Testis (tissue), 3 donors: ENCODE measurements around the gene RFXANK. TPM values are rescaled to one million over a fixed set of nuclear protein-coding genes. Genes with fewer than 3 reads are reported as not detected.
A peak's percentile ranks its signal among the peaks of the same experiment; 100 is the strongest.

ENCODE experiments used
- DNase-seq: peaks from one replicate; pipeline ENCODE4 v3.0.0-alpha.2; 2019
- H3K27ac ChIP-seq, 2 donors: fragments of 200-600 bp; sonication (generic); one replicate each; pipeline ENCODE4 v1.5.1; 2019
- H3K27me3 ChIP-seq: fragments of 200-600 bp; sonication (generic); one replicate; pipeline ENCODE4 v1.5.1; 2019
- H3K36me3 ChIP-seq: fragments of 200-600 bp; sonication (generic); one replicate; pipeline ENCODE4 v1.5.1; 2017; ENCODE audit warnings: low read depth; ENCODE audit errors: missing control alignments
- H3K4me1 ChIP-seq: fragments of 200-600 bp; sonication (generic); one replicate; pipeline ENCODE4 v1.5.1; 2019
- H3K4me3 ChIP-seq, 2 donors: fragments of 200-600 bp; sonication (generic); one replicate each; pipeline ENCODE4 v1.5.1; 2017 to 2019
- H3K9me3 ChIP-seq: fragments of 200-600 bp; sonication (generic); one replicate; pipeline ENCODE4 v1.5.1; 2017
- POLR2A ChIP-seq: fragments of 450-650 bp; IDR thresholded peaks from one replicate; pipeline ENCODE4 v1.6.1; 2017; ENCODE audit warnings: antibody characterized with exemption, mild to moderate bottlenecking, moderate library complexity
- WGBS, 2 donors: methylation state at CpG; one replicate each; pipeline ENCODE4 v1.1.5; 2018; 5-methylcytosine and 5-hydroxymethylcytosine counted together
- intact Hi-C: fragments of 100-400 bp; cut with DNase I; formaldehyde crosslinking; loops from one replicate; pipeline ENCODE4 v1.15.1; 2023; ENCODE audit warnings: low total_unique reads
- polyA plus RNA-seq: library from polyadenylated mRNA; stranded (reverse); fragments of 350-450 nt; fragmentation: Illumina TruSeq; extraction: RNeasy Lipid Tissue Mini Kit (QIAGEN cat#74804); gene quantifications from one replicate; pipeline ENCODE4 v1.2.3, GENCODE V29; 2014; ENCODE audit warnings: low read depth, low replicate concordance; ENCODE audit not compliant: insufficient read depth
- total RNA-seq, 2 donors: library from RNA; depleted of rRNA; stranded (reverse); fragments of >200 nt; gene quantifications; one replicate each; pipeline ENCODE4 v1.2.3, GENCODE V29; 2016
- TF ChIP-seq, protein P1 (sequence below), 3 experiments: fragments of 450-650 bp in 2 of 3; fragments of 200-600 bp in 1 of 3; sonication (generic) in 1 of 3; IDR thresholded peaks; one replicate each; pipeline ENCODE4 v1.5.1; 2016 to 2019; ENCODE audit warnings: antibody characterized with exemption in 3 of 3, mild to moderate bottlenecking in 2 of 3, moderate library complexity in 1 of 3

RFXANK gene
- total and polyA plus RNA-seq, 3 donors from 2014 or later = 35.1 to 40.4 (median 35.7) TPM

DNA sequence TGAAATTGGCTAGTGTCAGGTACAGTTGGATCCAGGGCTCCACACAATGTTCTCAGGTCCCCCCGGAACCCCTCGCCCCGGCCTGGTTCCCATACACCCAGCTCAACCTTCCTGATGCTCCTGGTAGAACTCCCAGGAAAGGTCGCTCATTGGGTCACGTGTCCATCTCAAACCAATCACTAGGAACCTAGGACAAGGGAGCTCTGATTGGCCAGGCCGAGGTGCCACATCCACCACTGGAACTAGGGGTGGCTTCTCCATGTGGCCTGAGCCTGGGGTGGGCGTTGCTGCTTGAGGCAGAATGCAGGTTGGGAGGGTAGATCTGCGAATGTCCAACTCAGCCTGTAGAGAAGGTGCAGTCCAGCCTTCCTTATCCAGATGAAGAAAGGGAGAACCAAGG is 15.1 kb upstream of the RFXANK start:
- WGBS, 2 donors = 91 to 95% methylated on average over 8 of the region's 8 CpGs
- Histone ChIP-seq H3K9me3 (no peaks in the 10 kb centered on the region), H3K4me1 (no peaks in the 10 kb centered on the region), H3K27me3 (no peaks in the 10 kb centered on the region), H3K27ac (no peak overlapping the region), H3K36me3 (no peaks in the 10 kb centered on the region), H3K4me3 (no peak overlapping the region)
- intact Hi-C loops = no loop called here
- no peak for DNase-seq
- TF ChIP-seq, protein P1, sequence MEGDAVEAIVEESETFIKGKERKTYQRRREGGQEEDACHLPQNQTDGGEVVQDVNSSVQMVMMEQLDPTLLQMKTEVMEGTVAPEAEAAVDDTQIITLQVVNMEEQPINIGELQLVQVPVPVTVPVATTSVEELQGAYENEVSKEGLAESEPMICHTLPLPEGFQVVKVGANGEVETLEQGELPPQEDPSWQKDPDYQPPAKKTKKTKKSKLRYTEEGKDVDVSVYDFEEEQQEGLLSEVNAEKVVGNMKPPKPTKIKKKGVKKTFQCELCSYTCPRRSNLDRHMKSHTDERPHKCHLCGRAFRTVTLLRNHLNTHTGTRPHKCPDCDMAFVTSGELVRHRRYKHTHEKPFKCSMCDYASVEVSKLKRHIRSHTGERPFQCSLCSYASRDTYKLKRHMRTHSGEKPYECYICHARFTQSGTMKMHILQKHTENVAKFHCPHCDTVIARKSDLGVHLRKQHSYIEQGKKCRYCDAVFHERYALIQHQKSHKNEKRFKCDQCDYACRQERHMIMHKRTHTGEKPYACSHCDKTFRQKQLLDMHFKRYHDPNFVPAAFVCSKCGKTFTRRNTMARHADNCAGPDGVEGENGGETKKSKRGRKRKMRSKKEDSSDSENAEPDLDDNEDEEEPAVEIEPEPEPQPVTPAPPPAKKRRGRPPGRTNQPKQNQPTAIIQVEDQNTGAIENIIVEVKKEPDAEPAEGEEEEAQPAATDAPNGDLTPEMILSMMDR (IDR thresholded peaks at IDR 0.05) = no peak
- no peak for TF ChIP-seq POLR2A

DNA sequence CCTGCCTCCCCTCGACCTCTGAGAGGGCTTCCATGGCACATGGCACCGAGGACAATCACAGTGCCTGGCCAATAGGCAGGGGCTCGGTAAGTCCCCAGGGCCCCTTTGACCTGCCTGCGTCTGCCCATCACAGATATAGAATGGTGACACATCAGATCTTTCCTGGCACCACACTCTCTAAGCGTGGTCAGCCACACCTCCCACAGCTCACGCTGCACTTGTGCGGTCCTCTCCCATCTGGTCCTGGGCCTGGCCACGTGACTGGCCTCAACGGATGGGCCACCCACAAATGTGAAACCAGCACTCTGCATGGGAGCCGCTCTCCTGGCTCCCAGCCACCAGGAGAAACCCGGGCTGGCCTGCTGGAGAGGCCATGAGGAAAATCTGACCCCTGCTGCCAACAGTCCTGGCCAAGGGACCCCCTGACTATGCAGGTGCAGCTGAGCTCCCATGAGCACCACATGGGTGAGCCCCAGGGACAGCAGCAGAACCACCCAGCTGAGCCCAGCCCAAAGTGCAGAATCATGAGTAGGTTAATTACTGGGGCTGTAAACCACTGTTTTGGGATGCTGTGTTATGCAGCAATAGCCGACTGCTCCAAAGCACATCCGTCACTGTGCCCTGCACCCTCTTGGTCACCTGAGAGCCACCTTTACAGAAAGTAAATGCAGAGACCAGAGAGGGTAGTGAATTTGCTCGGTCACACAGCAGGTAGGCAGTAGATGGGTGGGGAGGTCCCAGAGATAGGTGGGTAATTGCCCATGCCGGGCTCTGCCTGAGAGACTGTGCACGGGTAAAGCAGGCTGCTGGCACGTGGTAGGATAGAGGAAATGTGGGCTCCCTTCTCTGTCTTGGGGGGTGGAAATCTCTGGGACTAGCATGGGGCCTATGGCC is 12.3 kb upstream of the RFXANK start:
- no peaks in the 10 kb centered on the region for H3K36me3 ChIP-seq
- H3K9me3 ChIP-seq = no peaks in the 10 kb centered on the region
- H3K27ac ChIP-seq = no peak overlapping the region
- no peaks in the 10 kb centered on the region for H3K4me1 ChIP-seq
- TF ChIP-seq, protein P1 (IDR thresholded peaks at IDR 0.05) = no peak
- no peak for TF ChIP-seq POLR2A
- DNase-seq = no peak
- 86 to 93% methylated on average over 8 to 16 of the region's 17 CpGs for WGBS, 2 donors
- intact Hi-C loops = no loop called here
- no peaks in the 10 kb centered on the region for H3K27me3 ChIP-seq
- no peak overlapping the region for H3K4me3 ChIP-seq

DNA sequence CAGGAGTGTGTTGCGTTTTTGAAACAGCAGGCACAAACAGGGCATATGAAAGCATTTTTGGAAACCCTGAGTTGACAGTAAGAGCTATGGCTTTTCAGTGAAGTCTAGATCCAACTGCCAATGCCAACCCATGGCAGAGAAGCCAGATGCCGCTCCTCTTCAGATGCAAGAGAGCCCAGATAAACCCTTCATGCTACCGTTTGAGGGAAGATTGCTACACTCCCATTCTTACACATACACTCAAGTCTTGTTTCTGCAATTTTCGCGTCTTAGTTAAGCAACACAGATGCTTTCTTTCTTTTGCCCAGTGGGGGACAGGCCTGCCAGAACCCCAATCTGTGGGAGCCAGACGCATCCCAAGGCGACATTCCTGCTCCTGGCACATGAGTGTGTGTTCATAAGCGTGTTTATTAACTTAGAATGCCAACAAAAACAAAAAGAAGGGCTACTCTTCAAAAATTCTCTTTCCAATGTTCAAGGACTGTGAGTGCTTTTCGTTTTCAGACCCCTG is 10.5 kb upstream of the RFXANK start:
- 79 to 85% methylated on average over 9 of the region's 9 CpGs for WGBS, 2 donors
- TF ChIP-seq POLR2A = no peak
- TF ChIP-seq, protein P1 (IDR thresholded peaks at IDR 0.05) = no peak
- no peak overlapping the region for H3K27ac ChIP-seq

DNA sequence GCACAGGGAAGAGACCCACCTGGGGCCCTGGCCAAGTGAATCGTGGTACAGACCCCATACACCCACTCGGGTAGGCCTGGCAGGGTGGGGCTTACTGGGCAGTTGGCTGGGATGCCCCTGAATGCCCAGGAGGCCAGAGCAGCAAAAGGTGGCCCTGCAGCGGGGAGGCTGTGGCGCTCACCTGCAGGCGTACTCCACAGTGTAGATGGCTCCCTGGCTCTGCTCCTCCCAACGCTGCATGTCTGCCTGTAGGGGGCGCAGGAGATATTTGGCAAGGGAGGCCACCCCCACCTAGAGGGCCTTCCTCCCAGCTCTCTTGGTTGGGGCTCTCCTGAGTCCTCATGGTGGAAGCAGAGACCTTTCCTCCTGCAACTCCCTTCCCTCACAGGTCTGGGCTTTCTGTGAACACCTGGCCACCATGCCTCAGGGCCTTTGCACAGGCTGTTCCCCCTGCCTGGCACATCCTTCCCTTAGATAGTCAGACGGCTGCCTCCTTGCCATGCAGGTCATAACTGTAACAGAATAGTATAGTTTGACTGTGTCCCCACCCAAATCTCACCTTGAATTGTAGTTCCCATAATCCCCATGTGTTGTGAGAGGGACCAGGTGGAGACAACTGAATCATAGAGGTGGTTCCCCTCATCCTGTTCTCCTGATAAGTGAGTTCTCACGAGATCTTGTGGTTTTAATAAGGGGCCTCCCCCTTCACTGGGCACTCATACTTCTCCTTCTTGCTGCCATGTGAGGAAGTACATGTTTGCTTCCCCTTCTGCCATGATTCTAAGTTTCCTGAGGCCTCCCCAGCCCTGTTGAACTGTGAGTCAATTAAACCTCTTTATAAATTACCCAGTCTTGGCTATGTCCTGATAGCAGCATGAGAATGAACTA is 6.0 kb upstream of the RFXANK start:
- WGBS, 2 donors = 73 to 92% methylated on average over 2 to 9 of the region's 9 CpGs
- TF ChIP-seq POLR2A = no peak
- TF ChIP-seq, protein P1 (IDR thresholded peaks at IDR 0.05) = peak in 2 of 3 experiments; percentile 13 to 34
- DNase-seq = peak; percentile 23
- H3K9me3 ChIP-seq = no peaks in the 10 kb centered on the region
- H3K27ac ChIP-seq = no peak overlapping the region
- no peaks in the 10 kb centered on the region for H3K27me3 ChIP-seq
- H3K36me3 ChIP-seq = no peaks in the 10 kb centered on the region
- no peak overlapping the region for H3K4me3 ChIP-seq
- H3K4me1 ChIP-seq = peaks cover 5% of the 10 kb centered on the region
- intact Hi-C loops = no loop called here

More for the DNA sequence above, 10.5 kb upstream of the RFXANK start:
- no peaks in the 10 kb centered on the region for H3K27me3 ChIP-seq
- H3K4me3 ChIP-seq = no peak overlapping the region
- DNase-seq = no peak
- no peaks in the 10 kb centered on the region for H3K9me3 ChIP-seq
- H3K4me1 ChIP-seq = no peaks in the 10 kb centered on the region
- intact Hi-C loops = no loop called here
- no peaks in the 10 kb centered on the region for H3K36me3 ChIP-seq
